ENCODE data around the gene XXYLT1. TPM values are rescaled to one million over a fixed set of nuclear protein-coding genes. Genes with fewer than 3 reads are reported as not detected.

The XXYLT1 gene
- total RNA-seq, 1 donor from 2014 or later, result 8.9 TPM

GRCh38 chr3:195185583-195185982 lies 85.4 kb downstream of the XXYLT1 start:
- H3K36me3 ChIP-seq, result no peaks in the 10 kb centered on the region
- H3K27ac ChIP-seq, result peak overlapping the region; percentile 44
- TF ChIP-seq CTCF (IDR thresholded peaks at IDR 0.05), result no peak
- H3K9me3 ChIP-seq, result no peaks in the 10 kb centered on the region
- ATAC-seq (peak; percentile 81 to 91), DNase-seq (peak; percentile 64)
- H3K4me3 ChIP-seq, result no peak overlapping the region
- peaks cover 47% of the 10 kb centered on the region for H3K4me1 ChIP-seq
- intact Hi-C loops (cut with DNase I), result no loop called here
- H3K27me3 ChIP-seq (ENCODE audit: low read depth), result no peaks in the 10 kb centered on the region

GRCh38 chr3:195184716-195185421 lies 86.1 kb downstream of the XXYLT1 start:
- Histone ChIP-seq H3K27ac (no peak overlapping the region), H3K4me3 (no peak overlapping the region), H3K36me3 (no peaks in the 10 kb centered on the region), H3K4me1 (peaks cover 53% of the 10 kb centered on the region), H3K9me3 (no peaks in the 10 kb centered on the region), H3K27me3 (ENCODE audit: low read depth) (no peaks in the 10 kb centered on the region)
- no peak for TF ChIP-seq CTCF (IDR thresholded peaks at IDR 0.05)
- intact Hi-C loops (cut with DNase I), result no loop called here
- ATAC-seq (no peak), DNase-seq (no peak)

GRCh38 chr3:195183071-195183776 lies 87.7 kb downstream of the XXYLT1 start:
- Histone ChIP-seq H3K4me1 (peaks cover 66% of the 10 kb centered on the region), H3K27me3 (ENCODE audit: low read depth) (no peaks in the 10 kb centered on the region), H3K27ac (no peak overlapping the region), H3K4me3 (no peak overlapping the region), H3K9me3 (no peaks in the 10 kb centered on the region), H3K36me3 (no peaks in the 10 kb centered on the region)
- intact Hi-C loops (cut with DNase I), result no loop called here
- TF ChIP-seq CTCF (IDR thresholded peaks at IDR 0.05), result no peak
- no peak for ATAC-seq
- DNase-seq, result no peak

DNA sequence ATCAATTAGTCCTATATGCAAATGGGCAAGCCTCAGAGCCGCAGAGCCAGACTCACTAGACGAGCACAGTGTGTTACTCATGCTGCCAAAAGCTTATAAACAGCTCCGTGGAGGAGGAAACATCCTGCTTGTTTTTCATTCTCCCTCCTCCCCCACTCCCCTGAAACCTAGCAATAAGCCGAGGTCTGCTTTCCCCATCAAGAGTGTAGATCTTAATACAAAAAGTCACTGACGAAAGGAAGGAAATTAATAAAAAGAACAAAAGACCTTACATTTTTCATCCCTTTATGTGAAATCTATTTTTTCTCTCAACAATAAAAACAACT lies 88.5 kb downstream of the XXYLT1 start:
- Histone ChIP-seq H3K9me3 (no peaks in the 10 kb centered on the region), H3K4me1 (peaks cover 68% of the 10 kb centered on the region), H3K36me3 (no peaks in the 10 kb centered on the region), H3K4me3 (no peak overlapping the region), H3K27me3 (ENCODE audit: low read depth) (no peaks in the 10 kb centered on the region), H3K27ac (no peak overlapping the region)
- no peak for TF ChIP-seq CTCF (IDR thresholded peaks at IDR 0.05)
- intact Hi-C loops (cut with DNase I), result no loop called here
- ATAC-seq (no peak), DNase-seq (no peak)

DNA sequence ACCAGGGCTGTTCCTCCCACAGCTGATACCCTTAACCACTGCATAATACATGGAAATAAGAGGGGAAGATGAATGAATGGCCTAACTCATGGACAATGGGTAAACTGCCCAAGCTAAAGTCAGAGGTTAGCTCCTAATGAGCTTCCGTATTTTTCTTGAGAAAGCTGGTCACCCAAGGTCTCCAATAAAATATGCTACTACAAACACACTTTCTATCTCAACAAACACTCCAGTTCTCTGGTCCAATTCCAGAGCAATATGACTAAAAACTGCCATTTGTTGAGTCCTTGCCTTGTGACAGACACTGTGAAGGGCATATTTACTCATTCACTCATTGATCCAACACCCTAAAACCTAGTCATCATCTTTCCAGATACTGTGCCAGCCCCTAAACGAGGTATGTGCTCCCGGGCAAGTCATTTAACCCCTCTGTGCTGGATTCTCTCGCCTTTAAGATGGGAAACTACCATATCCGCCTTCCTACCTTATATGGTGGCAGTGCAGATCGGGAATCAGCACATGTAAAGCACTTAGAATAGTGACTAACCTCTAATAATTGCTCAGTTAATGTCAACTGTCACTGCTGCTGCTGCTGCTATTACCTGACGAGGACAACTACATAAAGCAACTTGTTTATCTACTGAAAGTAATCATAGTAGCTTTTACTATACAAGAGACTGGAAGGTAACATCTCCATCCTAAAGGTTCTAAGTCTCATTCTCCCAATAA lies 89.1 kb downstream of the XXYLT1 start:
- Histone ChIP-seq H3K27ac (no peak overlapping the region), H3K4me1 (peaks cover 67% of the 10 kb centered on the region), H3K27me3 (ENCODE audit: low read depth) (no peaks in the 10 kb centered on the region), H3K36me3 (no peaks in the 10 kb centered on the region), H3K9me3 (no peaks in the 10 kb centered on the region), H3K4me3 (no peak overlapping the region)
- DNase-seq (no peak), ATAC-seq (no peak)
- intact Hi-C loops (cut with DNase I), result no loop called here
- TF ChIP-seq CTCF (IDR thresholded peaks at IDR 0.05), result no peak
